DOHH2 (cell line): ENCODE measurements around the gene BBC3.

ENCODE experiments used
- H3F3A ChIP-seq: fragments of 200-600 bp; sonication (generic), shearing (Covaris generic); 2 replicates; pipeline ENCODE4 v1.6.0; 2016; ENCODE audit warnings: antibody characterized with exemption, mild to moderate bottlenecking; ENCODE audit not compliant: control insufficient read depth, insufficient read depth
- H3K27ac ChIP-seq: fragments of 200-600 bp; sonication (generic); 2 replicates; pipeline ENCODE4 v1.5.1; 2014; ENCODE audit warnings: low read depth, mild to moderate bottlenecking, low read length, moderate library complexity
- H3K27me3 ChIP-seq: fragments of 200-600 bp; sonication (generic); 2 replicates; pipeline ENCODE4 v1.6.1; 2014; ENCODE audit warnings: mild to moderate bottlenecking, low read length, mixed read lengths; ENCODE audit not compliant: control insufficient read depth
- H3K36me3 ChIP-seq: fragments of 200-600 bp; sonication (generic); 2 replicates; pipeline ENCODE4 v1.6.1; 2014; ENCODE audit warnings: mild to moderate bottlenecking, low read length, moderate library complexity, mixed read lengths; ENCODE audit not compliant: control insufficient read depth
- H3K4me1 ChIP-seq: fragments of 200-600 bp; sonication (generic); 2 replicates; pipeline ENCODE4 v1.6.1; 2014; ENCODE audit warnings: mild to moderate bottlenecking, low read length, mixed read lengths; ENCODE audit not compliant: control insufficient read depth
- H3K4me2 ChIP-seq: fragments of 200-600 bp; sonication (generic); 2 replicates; pipeline ENCODE4 v1.6.0; 2014; ENCODE audit warnings: mild to moderate bottlenecking, low read length, moderate library complexity
- H3K4me3 ChIP-seq: fragments of 200-600 bp; sonication (generic); 2 replicates; pipeline ENCODE4 v1.5.1; 2014; ENCODE audit warnings: mild to moderate bottlenecking, low read length, mixed read lengths
- H3K79me2 ChIP-seq: fragments of 200-600 bp; sonication (generic); 2 replicates; pipeline ENCODE4 v1.6.1; 2014; ENCODE audit warnings: mild to moderate bottlenecking, low read length, mixed read lengths; ENCODE audit not compliant: control insufficient read depth
- H3K9me2 ChIP-seq: fragments of 200-600 bp; sonication (generic); replicated peaks from 2 replicates; pipeline ENCODE4 v1.6.1; 2014; ENCODE audit warnings: mild to moderate bottlenecking, low read length, mixed read lengths; ENCODE audit not compliant: control insufficient read depth
- H3K9me3 ChIP-seq: fragments of 200-600 bp; sonication (generic); 2 replicates; pipeline ENCODE4 v1.6.1; 2014; ENCODE audit warnings: antibody characterized with exemption, low read length, mixed read lengths; ENCODE audit not compliant: control insufficient read depth, insufficient read depth
- H4K20me1 ChIP-seq: fragments of 200-600 bp; sonication (generic); 2 replicates; pipeline ENCODE4 v1.6.0; 2014; ENCODE audit warnings: low read depth, mild to moderate bottlenecking, antibody characterized with exemption, low read length, moderate library complexity; ENCODE audit not compliant: control insufficient read depth, insufficient read depth
- CTCF ChIP-seq: fragments of 200-600 bp; sonication (generic); IDR thresholded peaks from one replicate; pipeline ENCODE4 v1.5.1; 2014; ENCODE audit warnings: antibody characterized with exemption, mild to moderate bottlenecking, low read depth, low read length; ENCODE audit not compliant: poor library complexity, severe bottlenecking
- EZH2phosphoT487 ChIP-seq: fragments of 200-600 bp; sonication (generic); IDR thresholded peaks from 2 replicates; pipeline ENCODE4 v1.6.1; 2017; ENCODE audit warnings: borderline replicate concordance, mild to moderate bottlenecking, antibody characterized with exemption, low read length, moderate library complexity, mixed read lengths

Gene BBC3

GRCh38 chr19:47210689-47211316 is 20.2 kb downstream of the BBC3 start:
- H3K4me3 ChIP-seq, result peak overlapping the region; percentile 42
- peak overlapping the region; percentile 71 for H3K4me2 ChIP-seq
- no peaks in the 10 kb centered on the region for H4K20me1 ChIP-seq
- H3F3A ChIP-seq, result peaks cover 42% of the 10 kb centered on the region
- no peaks in the 10 kb centered on the region for H3K27me3 ChIP-seq
- 0 out of 2 replicates have a peak, but pooled peaks cover 2% of the 10 kb centered on the region for H3K79me2 ChIP-seq
- peak overlapping the region; percentile 69 for H3K27ac ChIP-seq
- H3K36me3 ChIP-seq, result peaks cover 64% of the 10 kb centered on the region
- no peaks in the 10 kb centered on the region for H3K9me3 ChIP-seq
- TF ChIP-seq EZH2phosphoT487, result no peak
- peak; percentile 91 for TF ChIP-seq CTCF
- H3K4me1 ChIP-seq, result peaks cover 63% of the 10 kb centered on the region
- H3K9me2 ChIP-seq, result no peaks in the 10 kb centered on the region

- Histone ChIP-seq H3K79me2 (0 out of 2 replicates have a peak, but pooled peaks cover 2% of the 10 kb centered on the region), H3F3A (peaks cover 42% of the 10 kb centered on the region), H3K9me3 (no peaks in the 10 kb centered on the region), H3K4me1 (peaks cover 63% of the 10 kb centered on the region), H3K27me3 (no peaks in the 10 kb centered on the region), H3K4me3 (peak overlapping the region; percentile 42), H3K9me2 (no peaks in the 10 kb centered on the region), H4K20me1 (no peaks in the 10 kb centered on the region), H3K36me3 (peaks cover 71% of the 10 kb centered on the region), H3K4me2 (peak overlapping the region; percentile 71), H3K27ac (peak overlapping the region; percentile 69)
- TF ChIP-seq CTCF (no peak), EZH2phosphoT487 (no peak)
Observed at GRCh38 chr19:47210180-47210490, 20.9 kb downstream of the BBC3 start.

GRCh38 chr19:47209319-47210179 is 21.4 kb downstream of the BBC3 start:
- Histone ChIP-seq H3K9me2 (no peaks in the 10 kb centered on the region), H4K20me1 (no peaks in the 10 kb centered on the region), H3K9me3 (no peaks in the 10 kb centered on the region), H3K36me3 (peaks cover 76% of the 10 kb centered on the region), H3K27me3 (no peaks in the 10 kb centered on the region), H3K79me2 (0 out of 2 replicates have a peak, but pooled peaks cover 2% of the 10 kb centered on the region), H3K4me2 (peak overlapping the region; percentile 71), H3K4me1 (peaks cover 63% of the 10 kb centered on the region), H3K27ac (peak overlapping the region; percentile 69), H3F3A (peaks cover 42% of the 10 kb centered on the region), H3K4me3 (peak overlapping the region; percentile 42; the same call in 1 of the 2 replicates)
- TF ChIP-seq CTCF, result no peak
- TF ChIP-seq EZH2phosphoT487, result no peak
